Measurements from ENCODE around the gene LLGL2.

DNA sequence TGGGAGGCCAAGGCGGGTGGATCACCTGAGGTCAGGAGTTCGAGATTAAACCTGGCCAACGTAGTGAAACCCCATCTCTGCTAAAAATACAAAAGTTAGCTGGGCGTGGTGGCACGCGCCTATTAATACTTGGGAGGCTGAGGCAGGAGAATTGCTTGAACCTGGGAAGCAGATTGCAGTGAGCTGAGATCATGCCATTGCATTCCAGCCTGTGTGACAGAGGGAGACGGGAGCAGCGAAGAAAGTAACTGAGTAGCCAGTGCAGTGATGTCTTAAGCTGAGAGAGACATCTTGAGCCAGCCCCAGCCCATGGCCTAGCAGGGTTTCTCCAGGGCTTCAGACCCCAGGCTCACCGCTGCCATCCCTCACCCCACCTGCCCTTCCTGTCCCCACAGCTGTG lies 97.9 kb downstream of the LLGL2 start:
- TF ChIP-seq POLR2A (IDR thresholded peaks at IDR 0.05; ENCODE audit: low read depth, low read length) (no peak), TAF1 (IDR thresholded peaks at IDR 0.05; ENCODE audit: low read depth, low read length) (no peak), POLR2AphosphoS5 (IDR thresholded peaks at IDR 0.05; ENCODE audit: low read depth, low read length) (no peak), PAX5 (IDR thresholded peaks at IDR 0.05; ENCODE audit: insufficient read depth, low read length, severe bottlenecking) (no peak)

Measured in GM12891 (cell line).